ENCODE results near the gene PNLIPRP3. TPM values are rescaled to one million over a fixed set of nuclear protein-coding genes. Genes with fewer than 3 reads are reported as not detected.
A peak's percentile ranks its signal among the peaks of the same experiment; 100 is the strongest.

Gene PNLIPRP3
- total and polyA plus RNA-seq, 2 experiments from 2014 or later = 0.46 to 0.93 TPM

DNA sequence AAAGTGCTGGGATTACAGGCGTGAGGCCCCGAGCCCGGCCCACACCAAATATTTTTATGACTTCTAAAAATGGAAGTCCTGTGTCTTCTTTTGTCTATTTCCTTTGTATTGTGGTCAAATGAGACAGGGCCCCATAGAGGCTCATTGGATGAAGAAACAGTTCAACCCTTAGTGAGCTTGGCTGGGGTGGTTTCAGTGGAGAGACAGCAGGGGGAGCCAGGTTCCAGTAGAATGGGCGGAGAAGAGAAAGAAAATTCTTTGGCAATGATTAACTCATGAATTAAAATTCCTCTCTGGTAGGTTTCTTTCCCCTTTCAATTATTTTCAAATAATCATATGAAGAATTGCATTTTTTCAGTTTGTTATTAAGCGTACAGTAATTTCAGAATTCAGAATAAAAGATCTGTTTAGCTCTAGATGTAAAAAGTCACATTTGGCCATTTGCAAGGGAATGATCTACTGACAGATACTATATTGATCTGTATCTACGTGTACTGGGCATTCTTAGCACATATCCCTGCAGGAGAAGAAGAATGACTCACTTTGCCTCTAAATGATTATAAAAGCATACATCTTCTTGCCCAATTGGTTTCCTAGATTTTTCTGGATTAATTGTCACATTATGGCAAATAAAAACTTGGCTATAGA lies 43.2 kb downstream of the PNLIPRP3 start:
- H3K27me3 ChIP-seq = no peaks in the 10 kb centered on the region
- WGBS (ENCODE audit: low lambda C conversion rate, missing lambda C conversion rate) = 65% methylated on average over 6 of the region's 6 CpGs
- no peaks in the 10 kb centered on the region for H3K4me1 ChIP-seq (ENCODE audit: insufficient read depth)
- H2AFZ ChIP-seq = no peak overlapping the region
- no peaks in the 10 kb centered on the region for H4K20me1 ChIP-seq (ENCODE audit: insufficient read depth, poor library complexity, severe bottlenecking)
- DNase-seq (ENCODE audit: low spot score) = peak; percentile 41
- no peaks in the 10 kb centered on the region for H3K79me2 ChIP-seq
- H3K9me2 ChIP-seq (replicated peaks; ENCODE audit: insufficient read depth) = no peaks in the 10 kb centered on the region
- no peaks in the 10 kb centered on the region for H3K36me3 ChIP-seq (replicated peaks; ENCODE audit: insufficient read depth, low read depth)
- H3K4me2 ChIP-seq = peak overlapping the region; percentile 27
- TF ChIP-seq EZH2 (IDR thresholded peaks at IDR 0.05; ENCODE audit: borderline replicate concordance) (no peak), EZH2phosphoT487 (IDR thresholded peaks at IDR 0.05; ENCODE audit: low read depth, severe bottlenecking, unreplicated experiment) (no peak)
- TF ChIP-seq, protein P1, sequence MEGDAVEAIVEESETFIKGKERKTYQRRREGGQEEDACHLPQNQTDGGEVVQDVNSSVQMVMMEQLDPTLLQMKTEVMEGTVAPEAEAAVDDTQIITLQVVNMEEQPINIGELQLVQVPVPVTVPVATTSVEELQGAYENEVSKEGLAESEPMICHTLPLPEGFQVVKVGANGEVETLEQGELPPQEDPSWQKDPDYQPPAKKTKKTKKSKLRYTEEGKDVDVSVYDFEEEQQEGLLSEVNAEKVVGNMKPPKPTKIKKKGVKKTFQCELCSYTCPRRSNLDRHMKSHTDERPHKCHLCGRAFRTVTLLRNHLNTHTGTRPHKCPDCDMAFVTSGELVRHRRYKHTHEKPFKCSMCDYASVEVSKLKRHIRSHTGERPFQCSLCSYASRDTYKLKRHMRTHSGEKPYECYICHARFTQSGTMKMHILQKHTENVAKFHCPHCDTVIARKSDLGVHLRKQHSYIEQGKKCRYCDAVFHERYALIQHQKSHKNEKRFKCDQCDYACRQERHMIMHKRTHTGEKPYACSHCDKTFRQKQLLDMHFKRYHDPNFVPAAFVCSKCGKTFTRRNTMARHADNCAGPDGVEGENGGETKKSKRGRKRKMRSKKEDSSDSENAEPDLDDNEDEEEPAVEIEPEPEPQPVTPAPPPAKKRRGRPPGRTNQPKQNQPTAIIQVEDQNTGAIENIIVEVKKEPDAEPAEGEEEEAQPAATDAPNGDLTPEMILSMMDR (IDR thresholded peaks at IDR 0.05; ENCODE audit: poor library complexity) = peak; percentile 46
- H3K4me3 ChIP-seq = no peak overlapping the region
- no peak overlapping the region for H3K27ac ChIP-seq
- no peaks in the 10 kb centered on the region for H3K9me3 ChIP-seq (ENCODE audit: low read depth)

DNA sequence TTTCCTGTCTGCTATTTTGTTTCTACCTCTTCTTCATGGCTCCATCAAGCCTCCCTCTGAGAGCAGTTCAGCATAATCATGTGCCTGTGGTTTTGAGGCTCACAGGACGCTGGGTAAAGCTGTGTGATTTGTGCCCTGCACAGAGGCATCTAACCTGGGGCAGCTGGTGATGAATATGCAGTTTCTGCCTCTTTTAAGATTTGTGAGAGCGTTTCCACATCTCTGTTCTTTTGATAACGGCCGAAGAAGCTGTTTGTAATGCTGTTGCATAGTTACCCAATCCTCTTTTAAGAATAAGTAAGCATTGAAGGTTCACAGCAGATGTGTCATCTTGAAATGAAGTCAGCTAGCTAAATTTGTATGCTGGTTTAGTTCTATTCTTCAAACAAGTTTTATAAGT lies 45.2 kb downstream of the PNLIPRP3 start:
- peak; percentile 30 for DNase-seq (ENCODE audit: low spot score)
- Histone ChIP-seq H3K4me3 (no peak overlapping the region), H3K27ac (no peak overlapping the region), H3K27me3 (no peaks in the 10 kb centered on the region), H4K20me1 (ENCODE audit: insufficient read depth, poor library complexity, severe bottlenecking) (no peaks in the 10 kb centered on the region), H3K36me3 (replicated peaks; ENCODE audit: insufficient read depth, low read depth) (no peaks in the 10 kb centered on the region), H2AFZ (no peak overlapping the region), H3K9me3 (ENCODE audit: low read depth) (no peaks in the 10 kb centered on the region), H3K4me2 (no peak overlapping the region), H3K79me2 (no peaks in the 10 kb centered on the region), H3K4me1 (ENCODE audit: insufficient read depth) (no peaks in the 10 kb centered on the region), H3K9me2 (replicated peaks; ENCODE audit: insufficient read depth) (no peaks in the 10 kb centered on the region)
- WGBS (ENCODE audit: low lambda C conversion rate, missing lambda C conversion rate) = 34% methylated on average over 4 of the region's 4 CpGs
- TF ChIP-seq, protein P1 (IDR thresholded peaks at IDR 0.05; ENCODE audit: poor library complexity) = no peak
- TF ChIP-seq EZH2 (IDR thresholded peaks at IDR 0.05; ENCODE audit: borderline replicate concordance) (no peak), EZH2phosphoT487 (IDR thresholded peaks at IDR 0.05; ENCODE audit: low read depth, severe bottlenecking, unreplicated experiment) (no peak)

DNA sequence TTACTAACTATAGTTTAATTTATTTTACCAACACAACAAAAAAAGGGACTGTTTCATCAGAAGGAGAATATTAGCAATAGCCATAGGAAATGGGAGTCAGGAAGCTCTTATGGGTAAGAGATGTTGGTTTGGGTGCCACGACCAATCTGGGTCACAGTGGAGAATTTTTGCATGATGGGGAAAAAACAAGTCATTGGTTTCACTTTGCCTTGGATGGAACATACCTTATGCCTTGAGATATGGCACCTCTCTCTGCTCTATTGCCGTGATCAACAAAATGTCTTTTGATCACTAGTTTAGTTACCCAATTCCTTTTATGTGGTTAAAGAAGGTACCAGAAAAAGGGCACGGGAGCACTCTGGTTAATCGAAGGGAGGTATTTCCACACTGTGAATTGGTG lies 48.2 kb downstream of the PNLIPRP3 start:
- no peaks in the 10 kb centered on the region for H3K9me2 ChIP-seq (replicated peaks; ENCODE audit: insufficient read depth)
- no peak overlapping the region for H3K27ac ChIP-seq
- H3K27me3 ChIP-seq = no peaks in the 10 kb centered on the region
- H3K4me2 ChIP-seq = no peak overlapping the region
- no peak for DNase-seq (ENCODE audit: low spot score)
- no peaks in the 10 kb centered on the region for H4K20me1 ChIP-seq (ENCODE audit: insufficient read depth, poor library complexity, severe bottlenecking)
- no peaks in the 10 kb centered on the region for H3K9me3 ChIP-seq (ENCODE audit: low read depth)
- 59% methylated on average over 4 of the region's 4 CpGs for WGBS (ENCODE audit: low lambda C conversion rate, missing lambda C conversion rate)
- H3K79me2 ChIP-seq = no peaks in the 10 kb centered on the region
- H2AFZ ChIP-seq = no peak overlapping the region
- H3K4me1 ChIP-seq (ENCODE audit: insufficient read depth) = no peaks in the 10 kb centered on the region
- TF ChIP-seq EZH2 (IDR thresholded peaks at IDR 0.05; ENCODE audit: borderline replicate concordance) (no peak), EZH2phosphoT487 (IDR thresholded peaks at IDR 0.05; ENCODE audit: low read depth, severe bottlenecking, unreplicated experiment) (no peak)
- TF ChIP-seq, protein P1 (IDR thresholded peaks at IDR 0.05; ENCODE audit: poor library complexity) = no peak
- no peaks in the 10 kb centered on the region for H3K36me3 ChIP-seq (replicated peaks; ENCODE audit: insufficient read depth, low read depth)
- H3K4me3 ChIP-seq = no peak overlapping the region
